ENCODE results near the gene SNRK.

DNA sequence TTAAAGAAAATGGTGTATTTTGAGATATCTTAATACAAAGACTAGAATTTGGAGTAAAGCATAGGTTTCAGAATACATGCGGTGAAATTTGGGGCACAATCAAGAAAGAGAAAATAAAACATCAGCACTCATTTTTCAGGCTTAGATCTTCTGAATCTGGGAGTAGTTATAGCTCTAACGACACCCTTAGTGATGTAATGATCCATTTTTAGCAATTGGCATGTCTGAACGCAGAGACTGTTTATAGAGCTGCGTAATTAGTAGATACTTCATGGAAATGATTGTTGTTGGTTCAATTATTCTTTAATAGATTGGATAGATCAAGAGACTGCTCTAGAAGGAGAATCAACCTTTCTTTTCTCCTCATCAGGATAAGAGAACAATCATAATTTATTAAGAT lies 47.5 kb upstream of the SNRK start:
- TF ChIP-seq, protein P1, sequence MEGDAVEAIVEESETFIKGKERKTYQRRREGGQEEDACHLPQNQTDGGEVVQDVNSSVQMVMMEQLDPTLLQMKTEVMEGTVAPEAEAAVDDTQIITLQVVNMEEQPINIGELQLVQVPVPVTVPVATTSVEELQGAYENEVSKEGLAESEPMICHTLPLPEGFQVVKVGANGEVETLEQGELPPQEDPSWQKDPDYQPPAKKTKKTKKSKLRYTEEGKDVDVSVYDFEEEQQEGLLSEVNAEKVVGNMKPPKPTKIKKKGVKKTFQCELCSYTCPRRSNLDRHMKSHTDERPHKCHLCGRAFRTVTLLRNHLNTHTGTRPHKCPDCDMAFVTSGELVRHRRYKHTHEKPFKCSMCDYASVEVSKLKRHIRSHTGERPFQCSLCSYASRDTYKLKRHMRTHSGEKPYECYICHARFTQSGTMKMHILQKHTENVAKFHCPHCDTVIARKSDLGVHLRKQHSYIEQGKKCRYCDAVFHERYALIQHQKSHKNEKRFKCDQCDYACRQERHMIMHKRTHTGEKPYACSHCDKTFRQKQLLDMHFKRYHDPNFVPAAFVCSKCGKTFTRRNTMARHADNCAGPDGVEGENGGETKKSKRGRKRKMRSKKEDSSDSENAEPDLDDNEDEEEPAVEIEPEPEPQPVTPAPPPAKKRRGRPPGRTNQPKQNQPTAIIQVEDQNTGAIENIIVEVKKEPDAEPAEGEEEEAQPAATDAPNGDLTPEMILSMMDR (IDR thresholded peaks at IDR 0.05; ENCODE audit: insufficient read depth, low read length, poor library complexity, severe bottlenecking), result no peak
- TF ChIP-seq EZH2phosphoT487 (conservative IDR thresholded peaks at IDR 0.05; ENCODE audit: low read length), result no peak
